Stimulated activated CD4-positive, alpha-beta T cell treated with anti-CD3 and anti-CD28 coated beads, TNF-alpha, amount 100 ng/mL, for 4 hours (primary cell): ENCODE results near the gene STRADB.
"Not testable (repeated sequence)": the region's sequence is repeated elsewhere in the genome, so short reads cannot be mapped to it uniquely, and the experiment has no call there.

Experiments
- DNase-seq, 3 experiments: peaks; one replicate each; pipeline ENCODE4 v3.0.0-alpha.2; 2020; ENCODE audit warnings: low read depth in 3 of 3

The STRADB gene

GRCh38 chr2:201430322-201430721, 21.2 kb upstream of the STRADB start:
- DNase-seq, result not testable (repeated sequence)

GRCh38 chr2:201430839-201431238, 20.7 kb upstream of the STRADB start:
- DNase-seq, result no peak

GRCh38 chr2:201432038-201432620, 19.4 kb upstream of the STRADB start:
- DNase-seq, result no peak

GRCh38 chr2:201432621-201433393, 18.7 kb upstream of the STRADB start:
- no peak for DNase-seq

- DNase-seq, result no peak
Observed at GRCh38 chr2:201433394-201433995, 18.0 kb upstream of the STRADB start.

- DNase-seq, result no peak
Observed at GRCh38 chr2:201436141-201436540, 15.4 kb upstream of the STRADB start.

- DNase-seq, result not testable (repeated sequence)
Observed at GRCh38 chr2:201439336-201439922, 12.1 kb upstream of the STRADB start.

GRCh38 chr2:201440182-201440581, 11.4 kb upstream of the STRADB start:
- no peak for DNase-seq

- no peak for DNase-seq
Observed at GRCh38 chr2:201441409-201441808, 10.1 kb upstream of the STRADB start.

- no peak for DNase-seq
Observed at GRCh38 chr2:201444746-201445465, 6.6 kb upstream of the STRADB start.

GRCh38 chr2:201447086-201447485, 4.5 kb upstream of the STRADB start:
- DNase-seq, result no peak

GRCh38 chr2:201448061-201448460, 3.5 kb upstream of the STRADB start:
- DNase-seq, result no peak

GRCh38 chr2:201448701-201449100, 2.8 kb upstream of the STRADB start:
- no peak for DNase-seq

- DNase-seq, result no peak
Observed at GRCh38 chr2:201450954-201451291, 617 bp upstream of the STRADB start.

- no peak for DNase-seq
Observed at GRCh38 chr2:201452058-201452921, 750 bp downstream of the STRADB start.

- DNase-seq, result no peak
Observed at GRCh38 chr2:201452922-201453643, 1.5 kb downstream of the STRADB start.

- DNase-seq, result no peak
Observed at GRCh38 chr2:201458381-201458780, 6.8 kb downstream of the STRADB start.

GRCh38 chr2:201460532-201460931, 9.0 kb downstream of the STRADB start:
- no peak for DNase-seq

GRCh38 chr2:201464547-201464946, 13.0 kb downstream of the STRADB start:
- no peak for DNase-seq

- DNase-seq, result no peak
Observed at GRCh38 chr2:201465524-201465971, 14.0 kb downstream of the STRADB start.
